ENCODE measurements around the gene ARHGAP10. TPM values are rescaled to one million over a fixed set of nuclear protein-coding genes. Genes with fewer than 3 reads are reported as not detected.

Gene ARHGAP10
- 100 to 1,000 TPM; 153 to 404 (median 215) TPM for total RNA-seq

- peak; percentile 90 for ATAC-seq
- TF ChIP-seq POLR2A (IDR thresholded peaks at IDR 0.05) (peak; percentile 84 to 86), CTCF (IDR thresholded peaks at IDR 0.05) (peak in 1 of 4 experiments; percentile 5), POLR2AphosphoS5 (IDR thresholded peaks at IDR 0.05) (peak; percentile 54), EP300 (IDR thresholded peaks at IDR 0.05) (no peak)
- Histone ChIP-seq H3K36me3 (no peaks in the 10 kb centered on the region), H3K4me3 (peak within 1 kb of the TSS; percentile 74 to 85), H3K27ac (peak within 1 kb of the TSS; percentile 80 to 97 (median 94)), H3K27me3 (no peaks in the 10 kb centered on the region), H3K4me1 (peaks cover 0 to 26% (median 0%) of the 10 kb centered on the region in 3 donors), H3K9me3 (no peaks in the 10 kb centered on the region)
- WGBS, 2 donors (ENCODE audit: low coverage in 1 of 2): 0 to 2% methylated on average over 17 to 21 of the region's 106 CpGs
Measured at GRCh38 chr4:147731580-147732517, at the start of gene ARHGAP10. Gene ARHGAP10 (plus strand): TSS chr4:147732088. CDS start chr4:147732302, 214 bp downstream.

GRCh38 chr4:147682755-147683154 is 49.1 kb upstream of the ARHGAP10 start:
- no peak for ATAC-seq
- peaks cover 0 to 17% of the 10 kb centered on the region in 2 donors for H3K36me3 ChIP-seq
- WGBS, 2 donors (ENCODE audit: low coverage in 1 of 2): 51 to 57% methylated on average over 2 to 3 of the region's 3 CpGs
- H3K4me3 ChIP-seq: peak overlapping the region; percentile 69 to 89
- no peaks in the 10 kb centered on the region for H3K27me3 ChIP-seq
- no peaks in the 10 kb centered on the region for H3K9me3 ChIP-seq
- TF ChIP-seq POLR2A (IDR thresholded peaks at IDR 0.05) (no peak), CTCF (IDR thresholded peaks at IDR 0.05) (no peak), POLR2AphosphoS5 (IDR thresholded peaks at IDR 0.05) (no peak), EP300 (IDR thresholded peaks at IDR 0.05) (no peak)
- H3K4me1 ChIP-seq: peaks cover 0 to 36% (median 10%) of the 10 kb centered on the region in 3 donors
- peak overlapping the region in 2 of 4 donors; percentile 90 to 93 for H3K27ac ChIP-seq

GRCh38 chr4:147683188-147683591 is 48.7 kb upstream of the ARHGAP10 start:
- H3K36me3 ChIP-seq: peaks cover 0 to 17% of the 10 kb centered on the region in 2 donors
- WGBS, 2 donors (ENCODE audit: low coverage in 1 of 2): 0 to 1% methylated on average over 7 to 10 of the region's 10 CpGs
- peak overlapping the region; percentile 84 to 93 (median 88) for H3K27ac ChIP-seq
- H3K27me3 ChIP-seq: no peaks in the 10 kb centered on the region
- H3K4me1 ChIP-seq: peaks cover 0 to 36% (median 10%) of the 10 kb centered on the region in 3 donors
- peak overlapping the region; percentile 69 to 89 for H3K4me3 ChIP-seq
- peak; percentile 40 for ATAC-seq
- TF ChIP-seq CTCF (IDR thresholded peaks at IDR 0.05) (no peak), POLR2A (IDR thresholded peaks at IDR 0.05) (no peak), EP300 (IDR thresholded peaks at IDR 0.05) (no peak), POLR2AphosphoS5 (IDR thresholded peaks at IDR 0.05) (peak; percentile 49)
- no peaks in the 10 kb centered on the region for H3K9me3 ChIP-seq

GRCh38 chr4:147683717-147684700 is 47.9 kb upstream of the ARHGAP10 start, which contains the start of gene PRMT9:
Gene PRMT9 (minus strand): TSS chr4:147684163. CDS start chr4:147683987, 176 bp downstream.
- ATAC-seq: peak; percentile 100
- peaks cover 0 to 10% of the 10 kb centered on the region in 2 donors for H3K36me3 ChIP-seq
- H3K27ac ChIP-seq: peak within 1 kb of the TSS; percentile 84 to 93 (median 88)
- 0% methylated on average over 3 to 18 of the region's 69 CpGs for WGBS, 2 donors (ENCODE audit: low coverage in 1 of 2)
- TF ChIP-seq POLR2A (IDR thresholded peaks at IDR 0.05): peak; percentile 82 to 87
- peak; percentile 89 for TF ChIP-seq EP300 (IDR thresholded peaks at IDR 0.05)
- peak; percentile 97 for TF ChIP-seq POLR2AphosphoS5 (IDR thresholded peaks at IDR 0.05)
- TF ChIP-seq CTCF (IDR thresholded peaks at IDR 0.05): no peak
- peak within 1 kb of the TSS; percentile 69 to 89 for H3K4me3 ChIP-seq
- no peaks in the 10 kb centered on the region for H3K27me3 ChIP-seq
- H3K4me1 ChIP-seq: peaks cover 0 to 36% (median 10%) of the 10 kb centered on the region in 3 donors
- H3K9me3 ChIP-seq: no peaks in the 10 kb centered on the region

Measured in gastroesophageal sphincter (tissue), 4 donors.